ENCODE data around the gene EPS15. TPM values are rescaled to one million over a fixed set of nuclear protein-coding genes. Genes with fewer than 3 reads are reported as not detected.

The EPS15 gene
- total and polyA plus RNA-seq, 10 of the 15 experiments (the other 5 are each of a cell fraction or from before 2014, with no cell fraction given): 24.7 to 87.8 (median 56.3) TPM

GRCh38 chr1:51559501-51559900 lies 40.4 kb upstream of the EPS15 start:
- Histone ChIP-seq H3K4me1 (ENCODE audit: control insufficient read depth, insufficient read depth, low read length) (peaks cover 9% of the 10 kb centered on the region), H3K4me3 (no peak overlapping the region), H3K27ac (ENCODE audit: control insufficient read depth, insufficient read depth) (no peak overlapping the region), H3K27me3 (replicated peaks in 1 of 2; ENCODE audit: control insufficient read depth in 2 of 2, insufficient read depth in 2 of 2, low read length in 1 of 2) (no peaks in the 10 kb centered on the region), H3K79me2 (ENCODE audit: control insufficient read depth, insufficient read depth, low read length) (no peaks in the 10 kb centered on the region), H3K9ac (ENCODE audit: control insufficient read depth, insufficient read depth, low read length) (no peak overlapping the region), H3K9me3 (replicated peaks; ENCODE audit: control insufficient read depth, insufficient read depth, low read length) (no peaks in the 10 kb centered on the region), H3K36me3 (ENCODE audit: control insufficient read depth in 2 of 2, insufficient read depth in 2 of 2, low read length in 1 of 2) (no peaks in the 10 kb centered on the region), H2AFZ (ENCODE audit: control insufficient read depth, low read depth, low read length) (no peak overlapping the region), H3K4me2 (ENCODE audit: control insufficient read depth, insufficient read depth) (no peak overlapping the region), H4K20me1 (ENCODE audit: control insufficient read depth, insufficient read depth) (no peaks in the 10 kb centered on the region)
- BruUV-seq (replicated peaks): no TSS peak
- DNase-seq (ENCODE audit: low read depth, low spot score) (no peak), FAIRE-seq (no peak), ATAC-seq (no peak)
- SMC1A ChIA-PET (ENCODE audit: uncharacterized antibody, unreplicated experiment): no interaction called here
- intact Hi-C loops (cut with micrococcal nuclease; ENCODE audit: unreplicated experiment): no loop called here
- CTCF ChIA-PET: no interaction called here
- in situ Hi-C loops (cut with MboI): no loop called here
- RAD21 ChIA-PET (ENCODE audit: unreplicated experiment): no interaction called here
- TF ChIP-seq STAT3 (IDR thresholded peaks at IDR 0.05; ENCODE audit: low read depth, low read length) (no peak), GABPA (IDR thresholded peaks at IDR 0.05; ENCODE audit: low read depth) (no peak), HDAC6 (IDR thresholded peaks at IDR 0.05; ENCODE audit: unreplicated experiment) (no peak), NR2F1 (conservative IDR thresholded peaks at IDR 0.05) (no peak)
- POLR2A ChIA-PET: no interaction called here

DNA sequence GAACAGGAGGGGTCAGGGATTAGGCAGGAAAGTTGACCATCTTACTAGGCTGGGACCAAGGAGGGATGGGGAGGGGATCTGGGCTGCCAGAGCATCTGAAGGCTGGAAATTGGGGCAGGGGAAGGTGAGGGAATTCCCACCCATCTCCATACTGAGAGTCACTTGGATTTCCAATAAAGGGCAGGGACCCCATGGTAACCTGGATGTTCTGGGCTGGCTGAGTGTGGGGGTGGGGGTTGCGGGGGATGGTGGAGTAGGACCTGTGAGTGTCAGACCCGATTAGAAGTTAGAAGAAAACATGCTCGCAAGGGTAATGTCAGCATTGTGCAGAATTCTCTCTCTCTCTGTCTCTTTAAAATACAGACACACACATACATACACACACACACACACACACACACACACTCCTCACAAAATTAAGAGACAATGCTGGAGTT lies 40.0 kb upstream of the EPS15 start:
- ChIA-PET CTCF (no interaction called here), SMC1A (ENCODE audit: uncharacterized antibody, unreplicated experiment) (no interaction called here), RAD21 (ENCODE audit: unreplicated experiment) (no interaction called here), POLR2A (no interaction called here)
- H4K20me1 ChIP-seq (ENCODE audit: control insufficient read depth, insufficient read depth): no peaks in the 10 kb centered on the region
- in situ Hi-C loops (cut with MboI) (no loop called here), intact Hi-C loops (cut with micrococcal nuclease; ENCODE audit: unreplicated experiment) (no loop called here)
- no peak overlapping the region for H3K9ac ChIP-seq (ENCODE audit: control insufficient read depth, insufficient read depth, low read length)
- BruUV-seq (replicated peaks): no TSS peak
- H3K36me3 ChIP-seq (ENCODE audit: control insufficient read depth in 2 of 2, insufficient read depth in 2 of 2, low read length in 1 of 2): no peaks in the 10 kb centered on the region
- no peaks in the 10 kb centered on the region for H3K9me3 ChIP-seq (replicated peaks; ENCODE audit: control insufficient read depth, insufficient read depth, low read length)
- H3K27ac ChIP-seq (ENCODE audit: control insufficient read depth, insufficient read depth): no peak overlapping the region
- FAIRE-seq (no peak), ATAC-seq (no peak), DNase-seq (ENCODE audit: low read depth, low spot score) (no peak)
- no peak overlapping the region for H3K4me2 ChIP-seq (ENCODE audit: control insufficient read depth, insufficient read depth)
- H3K79me2 ChIP-seq (ENCODE audit: control insufficient read depth, insufficient read depth, low read length): no peaks in the 10 kb centered on the region
- H3K4me1 ChIP-seq (ENCODE audit: control insufficient read depth, insufficient read depth, low read length): peaks cover 4% of the 10 kb centered on the region; the same call in 1 of the 2 replicates
- no peak overlapping the region for H3K4me3 ChIP-seq
- H3K27me3 ChIP-seq (replicated peaks in 1 of 2; ENCODE audit: control insufficient read depth in 2 of 2, insufficient read depth in 2 of 2, low read length in 1 of 2): no peaks in the 10 kb centered on the region
- WGBS (ENCODE audit: insufficient coverage, insufficient replicate concordance, low lambda C conversion rate, missing lambda C conversion rate): 86% methylated on average over 3 of the region's 3 CpGs
- no peak overlapping the region for H2AFZ ChIP-seq (ENCODE audit: control insufficient read depth, low read depth, low read length)
- TF ChIP-seq REST (IDR thresholded peaks at IDR 0.05; ENCODE audit: low read depth, low read length) (no peak), CHD2 (IDR thresholded peaks at IDR 0.05; ENCODE audit: borderline replicate concordance, low read depth, low read length) (no peak), BACH1 (IDR thresholded peaks at IDR 0.05; ENCODE audit: borderline replicate concordance) (no peak), IKZF2 (IDR thresholded peaks at IDR 0.05) (no peak), TARDBP (IDR thresholded peaks at IDR 0.05; ENCODE audit: borderline replicate concordance) (no peak), CEBPB (IDR thresholded peaks at IDR 0.05; ENCODE audit: borderline replicate concordance in 1 of 2, low read depth in 2 of 2, low read length in 2 of 2) (no peak)
- TF ChIP-seq, protein P1, sequence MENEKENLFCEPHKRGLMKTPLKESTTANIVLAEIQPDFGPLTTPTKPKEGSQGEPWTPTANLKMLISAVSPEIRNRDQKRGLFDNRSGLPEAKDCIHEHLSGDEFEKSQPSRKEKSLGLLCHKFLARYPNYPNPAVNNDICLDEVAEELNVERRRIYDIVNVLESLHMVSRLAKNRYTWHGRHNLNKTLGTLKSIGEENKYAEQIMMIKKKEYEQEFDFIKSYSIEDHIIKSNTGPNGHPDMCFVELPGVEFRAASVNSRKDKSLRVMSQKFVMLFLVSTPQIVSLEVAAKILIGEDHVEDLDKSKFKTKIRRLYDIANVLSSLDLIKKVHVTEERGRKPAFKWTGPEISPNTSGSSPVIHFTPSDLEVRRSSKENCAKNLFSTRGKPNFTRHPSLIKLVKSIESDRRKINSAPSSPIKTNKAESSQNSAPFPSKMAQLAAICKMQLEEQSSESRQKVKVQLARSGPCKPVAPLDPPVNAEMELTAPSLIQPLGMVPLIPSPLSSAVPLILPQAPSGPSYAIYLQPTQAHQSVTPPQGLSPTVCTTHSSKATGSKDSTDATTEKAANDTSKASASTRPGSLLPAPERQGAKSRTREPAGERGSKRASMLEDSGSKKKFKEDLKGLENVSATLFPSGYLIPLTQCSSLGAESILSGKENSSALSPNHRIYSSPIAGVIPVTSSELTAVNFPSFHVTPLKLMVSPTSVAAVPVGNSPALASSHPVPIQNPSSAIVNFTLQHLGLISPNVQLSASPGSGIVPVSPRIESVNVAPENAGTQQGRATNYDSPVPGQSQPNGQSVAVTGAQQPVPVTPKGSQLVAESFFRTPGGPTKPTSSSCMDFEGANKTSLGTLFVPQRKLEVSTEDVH (IDR thresholded peaks at IDR 0.05; ENCODE audit: low read depth, partially characterized antibody): no peak
- TF ChIP-seq, protein P2, sequence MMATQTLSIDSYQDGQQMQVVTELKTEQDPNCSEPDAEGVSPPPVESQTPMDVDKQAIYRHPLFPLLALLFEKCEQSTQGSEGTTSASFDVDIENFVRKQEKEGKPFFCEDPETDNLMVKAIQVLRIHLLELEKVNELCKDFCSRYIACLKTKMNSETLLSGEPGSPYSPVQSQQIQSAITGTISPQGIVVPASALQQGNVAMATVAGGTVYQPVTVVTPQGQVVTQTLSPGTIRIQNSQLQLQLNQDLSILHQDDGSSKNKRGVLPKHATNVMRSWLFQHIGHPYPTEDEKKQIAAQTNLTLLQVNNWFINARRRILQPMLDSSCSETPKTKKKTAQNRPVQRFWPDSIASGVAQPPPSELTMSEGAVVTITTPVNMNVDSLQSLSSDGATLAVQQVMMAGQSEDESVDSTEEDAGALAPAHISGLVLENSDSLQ (IDR thresholded peaks at IDR 0.05): no peak
